SU-DHL-6 (cell line): ENCODE results near the gene MARK2.

Experiments used
- CTCF ChIP-seq: fragments of 200-600 bp; sonication (generic); IDR thresholded peaks from one replicate; pipeline ENCODE4 v1.5.1; 2017; ENCODE audit warnings: antibody characterized with exemption, mild to moderate bottlenecking, low read length, moderate library complexity; ENCODE audit not compliant: insufficient read depth, poor library complexity, severe bottlenecking
- EZH2phosphoT487 ChIP-seq: fragments of 200-600 bp; sonication (generic), shearing (Covaris generic); conservative IDR thresholded peaks from 2 replicates; pipeline ENCODE4 v1.6.1; 2018; ENCODE audit warnings: mild to moderate bottlenecking, antibody characterized with exemption, low read length, moderate library complexity, mixed read lengths

GRCh38 chr11:63855975-63856374 lies 17.1 kb downstream of the MARK2 start:
- no peak for TF ChIP-seq CTCF
- TF ChIP-seq EZH2phosphoT487, result no peak
